ENCODE measurements around the gene ARHGAP8. TPM values are rescaled to one million over a fixed set of nuclear protein-coding genes. Genes with fewer than 3 reads are reported as not detected.

ARHGAP8 gene
- total RNA-seq, 2 donors from 2014 or later, result 34.6 to 64.5 TPM

DNA sequence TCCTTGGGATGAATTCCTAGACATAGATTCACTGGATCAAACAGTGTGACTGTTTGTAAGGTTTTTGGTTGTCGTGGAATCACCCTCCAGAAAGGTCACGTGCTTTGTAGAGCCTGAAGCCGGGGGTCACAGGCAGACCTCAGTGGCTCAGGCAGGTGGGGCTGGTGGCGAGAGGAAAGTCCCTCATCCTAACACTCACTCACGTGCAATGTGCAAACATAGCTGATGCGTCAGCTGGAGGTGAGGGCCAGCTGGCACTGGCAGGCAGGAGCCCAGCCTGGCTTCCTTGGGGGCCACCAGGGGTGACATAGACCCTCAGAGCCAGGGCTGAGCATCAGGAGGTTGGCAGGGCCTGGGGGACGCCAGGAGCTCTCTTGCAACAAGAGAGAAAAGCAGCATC lies 90.0 kb downstream of the ARHGAP8 start:
- intact Hi-C loops (cut with DNase I), result no loop called here
- no peak for TF ChIP-seq POLR2A (IDR thresholded peaks at IDR 0.05)
- TF ChIP-seq, protein P1, sequence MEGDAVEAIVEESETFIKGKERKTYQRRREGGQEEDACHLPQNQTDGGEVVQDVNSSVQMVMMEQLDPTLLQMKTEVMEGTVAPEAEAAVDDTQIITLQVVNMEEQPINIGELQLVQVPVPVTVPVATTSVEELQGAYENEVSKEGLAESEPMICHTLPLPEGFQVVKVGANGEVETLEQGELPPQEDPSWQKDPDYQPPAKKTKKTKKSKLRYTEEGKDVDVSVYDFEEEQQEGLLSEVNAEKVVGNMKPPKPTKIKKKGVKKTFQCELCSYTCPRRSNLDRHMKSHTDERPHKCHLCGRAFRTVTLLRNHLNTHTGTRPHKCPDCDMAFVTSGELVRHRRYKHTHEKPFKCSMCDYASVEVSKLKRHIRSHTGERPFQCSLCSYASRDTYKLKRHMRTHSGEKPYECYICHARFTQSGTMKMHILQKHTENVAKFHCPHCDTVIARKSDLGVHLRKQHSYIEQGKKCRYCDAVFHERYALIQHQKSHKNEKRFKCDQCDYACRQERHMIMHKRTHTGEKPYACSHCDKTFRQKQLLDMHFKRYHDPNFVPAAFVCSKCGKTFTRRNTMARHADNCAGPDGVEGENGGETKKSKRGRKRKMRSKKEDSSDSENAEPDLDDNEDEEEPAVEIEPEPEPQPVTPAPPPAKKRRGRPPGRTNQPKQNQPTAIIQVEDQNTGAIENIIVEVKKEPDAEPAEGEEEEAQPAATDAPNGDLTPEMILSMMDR (IDR thresholded peaks at IDR 0.05), result no peak
- no peak for TF ChIP-seq POLR2AphosphoS5 (IDR thresholded peaks at IDR 0.05)
- H3K27ac ChIP-seq, result no peak overlapping the region
- DNase-seq (ENCODE audit: low spot score), result no peak
- no peaks in the 10 kb centered on the region for H3K36me3 ChIP-seq
- H3K4me1 ChIP-seq (replicated peaks), result no peaks in the 10 kb centered on the region
- 77% methylated on average over 4 of the region's 7 CpGs for WGBS
- no peak overlapping the region for H3K4me3 ChIP-seq
- no peaks in the 10 kb centered on the region for H3K9me3 ChIP-seq
- no peaks in the 10 kb centered on the region for H3K27me3 ChIP-seq (replicated peaks; ENCODE audit: insufficient read depth)

DNA sequence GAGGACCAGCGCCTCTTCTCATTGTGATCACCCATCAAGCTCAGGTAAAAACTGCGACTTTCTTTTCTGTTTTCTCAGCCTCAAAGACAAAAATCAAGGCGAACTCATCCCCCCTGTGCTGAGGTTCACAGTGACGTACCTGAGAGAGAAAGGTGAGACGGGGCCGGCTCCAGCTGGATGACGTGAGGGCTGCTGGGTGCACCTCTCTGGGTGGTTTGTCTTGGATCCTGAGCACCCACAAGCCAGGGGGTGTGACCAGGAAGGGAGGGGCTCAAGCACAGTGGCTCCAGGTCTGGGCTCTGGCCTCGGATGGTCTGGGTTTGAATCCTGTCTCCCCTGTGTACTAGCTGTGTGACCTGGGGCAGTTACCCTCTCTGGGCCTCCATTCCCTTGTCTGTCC lies 92.8 kb downstream of the ARHGAP8 start:
- intact Hi-C loops (cut with DNase I), result no loop called here
- Histone ChIP-seq H3K27me3 (replicated peaks; ENCODE audit: insufficient read depth) (no peaks in the 10 kb centered on the region), H3K4me1 (replicated peaks) (no peaks in the 10 kb centered on the region), H3K36me3 (no peaks in the 10 kb centered on the region), H3K4me3 (no peak overlapping the region), H3K9me3 (no peaks in the 10 kb centered on the region), H3K27ac (no peak overlapping the region)
- TF ChIP-seq, protein P1 (IDR thresholded peaks at IDR 0.05), result no peak
- TF ChIP-seq POLR2AphosphoS5 (IDR thresholded peaks at IDR 0.05) (no peak), POLR2A (IDR thresholded peaks at IDR 0.05) (no peak)
- WGBS, result 96% methylated on average over 8 of the region's 8 CpGs
- no peak for DNase-seq (ENCODE audit: low spot score)

DNA sequence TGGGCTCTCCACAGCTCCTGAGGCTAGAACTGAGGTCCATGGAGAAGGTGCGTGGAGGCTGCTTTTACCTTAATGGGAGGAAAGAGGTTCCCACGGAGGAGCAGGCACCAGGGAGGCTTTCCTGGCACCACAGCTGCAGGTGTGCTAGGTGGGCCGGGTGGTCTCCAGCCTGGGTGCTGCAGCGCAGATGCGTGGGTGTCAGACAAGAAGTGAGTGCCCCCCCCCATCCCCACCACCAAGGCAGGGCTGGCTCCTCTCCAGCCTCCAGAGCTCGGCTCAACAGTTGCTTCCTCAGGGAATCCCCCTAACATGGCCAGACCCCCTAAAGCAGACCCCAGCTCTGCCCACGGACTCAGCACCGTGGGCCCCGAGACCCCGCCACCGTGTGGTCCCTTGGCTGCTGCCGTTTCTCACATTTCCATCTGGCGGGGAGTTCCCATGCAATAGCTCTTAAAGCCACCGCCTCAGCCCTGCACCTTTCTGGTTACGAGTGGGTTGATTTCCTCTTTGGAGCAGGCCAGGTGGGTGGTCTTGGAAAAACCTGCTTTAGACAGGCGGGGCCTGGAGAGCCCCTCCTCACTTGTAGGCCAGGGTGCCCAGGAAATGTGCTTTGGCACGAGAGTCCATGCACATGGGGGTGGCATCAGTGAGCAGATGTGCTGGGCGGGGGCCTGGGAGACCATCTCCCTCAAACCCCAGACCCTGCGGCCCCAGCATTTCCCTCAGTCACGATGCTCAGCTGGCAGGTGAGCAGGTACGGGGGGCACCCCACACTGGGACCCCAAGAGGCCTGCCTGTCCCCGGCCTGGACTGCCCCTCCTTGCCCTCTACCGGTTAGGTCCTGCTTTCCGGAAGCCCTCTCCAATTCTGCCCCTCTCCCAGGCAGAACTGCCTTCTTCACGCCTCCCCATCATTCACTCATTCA lies 93.7 kb downstream of the ARHGAP8 start:
- Histone ChIP-seq H3K36me3 (no peaks in the 10 kb centered on the region), H3K4me3 (no peak overlapping the region), H3K9me3 (no peaks in the 10 kb centered on the region), H3K4me1 (replicated peaks) (no peaks in the 10 kb centered on the region), H3K27ac (no peak overlapping the region), H3K27me3 (replicated peaks; ENCODE audit: insufficient read depth) (no peaks in the 10 kb centered on the region)
- WGBS, result 91% methylated on average over 25 of the region's 25 CpGs
- intact Hi-C loops (cut with DNase I), result no loop called here
- TF ChIP-seq, protein P1 (IDR thresholded peaks at IDR 0.05), result no peak
- TF ChIP-seq POLR2A (IDR thresholded peaks at IDR 0.05) (no peak), POLR2AphosphoS5 (IDR thresholded peaks at IDR 0.05) (no peak)
- DNase-seq (ENCODE audit: low spot score), result no peak

DNA sequence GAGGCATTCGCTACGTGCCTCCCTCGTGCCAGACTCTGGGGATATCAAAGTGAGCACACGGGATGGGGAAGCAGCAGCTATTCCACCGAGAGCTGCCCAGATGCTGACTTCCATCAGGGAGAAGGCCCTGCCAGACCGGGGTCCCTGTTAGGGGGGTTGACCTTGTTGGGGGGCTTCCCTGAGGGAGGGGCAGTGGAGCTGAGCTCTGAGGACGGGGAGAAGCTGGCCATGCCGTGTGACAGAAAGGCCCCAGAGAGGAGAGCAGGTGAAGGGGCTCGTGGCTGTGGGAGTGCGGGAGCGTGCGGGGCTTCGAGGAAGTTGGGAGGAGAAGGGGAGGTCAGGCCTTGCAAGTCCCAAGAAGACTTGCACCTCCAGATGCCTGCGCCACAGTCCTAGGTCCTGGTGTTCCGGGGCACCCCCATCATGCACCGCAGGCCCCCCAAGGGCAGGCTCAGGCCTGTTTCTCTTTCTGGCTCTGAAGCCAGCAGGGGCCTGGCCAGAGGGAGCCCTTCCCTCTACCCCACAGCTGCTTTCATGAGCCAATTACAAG lies 94.4 kb downstream of the ARHGAP8 start:
- intact Hi-C loops (cut with DNase I), result no loop called here
- Histone ChIP-seq H3K36me3 (no peaks in the 10 kb centered on the region), H3K27me3 (replicated peaks; ENCODE audit: insufficient read depth) (no peaks in the 10 kb centered on the region), H3K4me3 (no peak overlapping the region), H3K27ac (no peak overlapping the region), H3K4me1 (replicated peaks) (no peaks in the 10 kb centered on the region), H3K9me3 (no peaks in the 10 kb centered on the region)
- WGBS, result 87% methylated on average over 16 of the region's 16 CpGs
- TF ChIP-seq, protein P1 (IDR thresholded peaks at IDR 0.05), result no peak
- no peak for DNase-seq (ENCODE audit: low spot score)

DNA sequence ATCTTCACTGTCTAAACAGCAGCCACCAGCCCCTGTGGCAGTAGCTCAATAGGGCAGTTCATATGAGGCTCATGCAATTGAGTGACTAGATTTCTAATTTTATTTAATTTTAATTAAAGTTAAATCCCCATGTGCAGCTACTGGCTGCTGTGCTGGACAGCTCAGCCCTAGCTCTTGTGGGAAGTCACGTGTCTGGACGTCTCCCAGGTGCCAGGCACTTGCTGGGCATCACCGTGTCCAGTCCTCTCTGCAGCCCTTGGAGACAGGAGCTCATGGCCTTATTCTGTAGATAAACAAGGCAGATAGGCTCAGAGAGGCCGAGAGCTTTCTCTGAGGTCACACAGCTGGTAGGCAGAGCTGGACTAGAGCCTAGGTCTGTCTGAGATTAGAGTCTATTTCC lies 95.0 kb downstream of the ARHGAP8 start:
- no peak overlapping the region for H3K27ac ChIP-seq
- intact Hi-C loops (cut with DNase I), result no loop called here
- no peak for DNase-seq (ENCODE audit: low spot score)

More for the DNA sequence above, 95.0 kb downstream of the ARHGAP8 start:
- 76% methylated on average over 4 of the region's 4 CpGs for WGBS
- H3K4me3 ChIP-seq, result no peak overlapping the region
- H3K27me3 ChIP-seq (replicated peaks; ENCODE audit: insufficient read depth), result no peaks in the 10 kb centered on the region
- H3K9me3 ChIP-seq, result no peaks in the 10 kb centered on the region
- no peak for TF ChIP-seq POLR2A (IDR thresholded peaks at IDR 0.05)
- H3K4me1 ChIP-seq (replicated peaks), result no peaks in the 10 kb centered on the region
- H3K36me3 ChIP-seq, result no peaks in the 10 kb centered on the region

Data from prostate gland (tissue), 2 donors.